GM19463 (cell line): ENCODE data around the gene SIAH2.
A peak's percentile ranks its signal among the peaks of the same experiment; 100 is the strongest.

Source experiments
- ATAC-seq: cut with Tn5 transposase; IDR thresholded peaks from one replicate; pipeline ENCODE4 v1.9.1; 2021; ENCODE audit warnings: mild to moderate bottlenecking, moderate library complexity; ENCODE audit not compliant: unreplicated experiment

The SIAH2 gene

GRCh38 chr3:150736316-150736719 lies 26.7 kb downstream of the SIAH2 start:
- ATAC-seq = no peak

GRCh38 chr3:150734795-150735119 lies 28.2 kb downstream of the SIAH2 start:
- ATAC-seq = no peak

- no peak for ATAC-seq
Observed at GRCh38 chr3:150733936-150734794, 28.8 kb downstream of the SIAH2 start.

GRCh38 chr3:150733373-150733935 lies 29.5 kb downstream of the SIAH2 start:
- no peak for ATAC-seq

GRCh38 chr3:150729682-150730360 lies 33.1 kb downstream of the SIAH2 start:
- no peak for ATAC-seq

- ATAC-seq = no peak
Observed at GRCh38 chr3:150727653-150728502, 35.1 kb downstream of the SIAH2 start.

GRCh38 chr3:150725548-150725947 lies 37.4 kb downstream of the SIAH2 start:
- ATAC-seq = no peak

- ATAC-seq = no peak
Observed at GRCh38 chr3:150723946-150724345, 39.0 kb downstream of the SIAH2 start.

- ATAC-seq = no peak
Observed at GRCh38 chr3:150722267-150722666, 40.7 kb downstream of the SIAH2 start.

- peak; percentile 81 for ATAC-seq
Observed at GRCh38 chr3:150721285-150722130, 41.5 kb downstream of the SIAH2 start.

- no peak for ATAC-seq
Observed at GRCh38 chr3:150720444-150720843, 42.5 kb downstream of the SIAH2 start.

GRCh38 chr3:150710097-150710496 lies 52.9 kb downstream of the SIAH2 start:
- no peak for ATAC-seq

- ATAC-seq = peak; percentile 100
Observed at GRCh38 chr3:150703756-150704344, 59.1 kb downstream of the SIAH2 start, which contains the start of gene ERICH6. Gene ERICH6 (minus strand): TSS chr3:150703920. CDS start chr3:150703898, 22 bp downstream.

GRCh38 chr3:150703299-150703755 lies 59.6 kb downstream of the SIAH2 start:
- peak; percentile 17 for ATAC-seq

- no peak for ATAC-seq
Observed at GRCh38 chr3:150699068-150699639, 63.8 kb downstream of the SIAH2 start.

- no peak for ATAC-seq
Observed at GRCh38 chr3:150697646-150698045, 65.3 kb downstream of the SIAH2 start.

- no peak for ATAC-seq
Observed at GRCh38 chr3:150691414-150692040, 71.4 kb downstream of the SIAH2 start.
